GM12878 (cell line): ENCODE data around the gene HDGFL1. TPM values are rescaled to one million over a fixed set of nuclear protein-coding genes. Genes with fewer than 3 reads are reported as not detected.

Experiments
- ATAC-seq: fragments of 200-7000 bp; cut with Tn5 transposase; 3 replicates; pipeline ENCODE4 v1.9.1; 2020; ENCODE audit warnings: mild to moderate bottlenecking, moderate library complexity
- BruUV-seq: library from RNA; stranded (reverse); fragments of 400-500 nt; replicated peaks from 2 replicates; lab custom pipeline; 2021; lab: Mats Ljungman, UMichigan
- CTCF ChIA-PET: fragments of 300-600 bp; sonication (Branson Sonifier 250); formaldehyde crosslinking; extraction: SDS; loops from one replicate; lab custom pipeline; 2021; ENCODE audit warnings: inconsistent platforms; lab: Yijun Ruan, JAX
- POLR2A ChIA-PET: fragments of 350-600 bp; formaldehyde crosslinking; extraction: SDS; loops from one replicate; lab custom pipeline; 2021; ENCODE audit warnings: inconsistent platforms; lab: Charles Lee
- RAD21 ChIA-PET: fragments of 300-600 bp; sonication (Branson Sonifier 250); formaldehyde crosslinking; loops from one replicate; lab custom pipeline; 2023; ENCODE audit warnings: antibody characterized with exemption; ENCODE audit not compliant: unreplicated experiment; lab: Charles Lee
- SMC1A ChIA-PET: fragments of 300-600 bp; sonication (Branson Sonifier 250); formaldehyde crosslinking; loops from one replicate; lab custom pipeline; 2023; ENCODE audit not compliant: unreplicated experiment, uncharacterized antibody; lab: Charles Lee
- DNase-seq: peaks from one replicate; pipeline ENCODE4 v3.0.0-alpha.2; 2011; ENCODE audit warnings: low read depth, low spot score
- FAIRE-seq: peaks from 3 replicates; lab custom pipeline; 2011; peaks lifted over from hg19 to GRCh38; lab: Jason Lieb, UNC
- H2AFZ ChIP-seq: 2 replicates; pipeline ENCODE4 v1.6.0; 2011; ENCODE audit warnings: low read depth, low read length, control low read depth; ENCODE audit not compliant: control insufficient read depth
- H3K27ac ChIP-seq: 2 replicates; pipeline ENCODE4 v1.5.1; 2011; ENCODE audit warnings: control low read depth; ENCODE audit not compliant: control insufficient read depth, insufficient read depth
- H3K27me3 ChIP-seq, 2 experiments: replicated peaks in 1 of 2; 2 replicates each; pipeline versions ENCODE4 v1.6.0 to v1.6.1; 2011; ENCODE audit warnings: low read length in 1 of 2; ENCODE audit not compliant: control insufficient read depth in 2 of 2, insufficient read depth in 2 of 2
- H3K36me3 ChIP-seq, 2 experiments: 2 replicates each; pipeline ENCODE4 v1.5.1; 2011; ENCODE audit warnings: low read length in 1 of 2; ENCODE audit not compliant: control insufficient read depth in 2 of 2, insufficient read depth in 2 of 2
- H3K4me1 ChIP-seq: 2 replicates; pipeline ENCODE4 v1.6.1; 2011; ENCODE audit warnings: mild to moderate bottlenecking, low read length, moderate library complexity, mixed read lengths; ENCODE audit not compliant: control insufficient read depth, insufficient read depth
- H3K4me2 ChIP-seq: 2 replicates; pipeline ENCODE4 v1.6.0; 2011; ENCODE audit warnings: control low read depth; ENCODE audit not compliant: control insufficient read depth, insufficient read depth
- H3K4me3 ChIP-seq: fragments of 200-600 bp; sonication (generic); 2 replicates; pipeline ENCODE4 v1.5.1; 2016
- H3K79me2 ChIP-seq: 2 replicates; pipeline ENCODE4 v1.6.0; 2011; ENCODE audit warnings: low read length; ENCODE audit not compliant: control insufficient read depth, insufficient read depth
- H3K9ac ChIP-seq: 2 replicates; pipeline ENCODE4 v1.8.0; 2011; ENCODE audit warnings: low read length, control low read depth, mixed read lengths; ENCODE audit not compliant: control insufficient read depth, insufficient read depth
- H3K9me3 ChIP-seq: replicated peaks from 3 replicates; pipeline ENCODE4 v1.5.1; 2011; ENCODE audit warnings: mild to moderate bottlenecking, low read length; ENCODE audit not compliant: control insufficient read depth, insufficient read depth
- H4K20me1 ChIP-seq: 2 replicates; pipeline ENCODE4 v1.6.0; 2011; ENCODE audit not compliant: control insufficient read depth, insufficient read depth
- CEBPB ChIP-seq, 2 experiments: fragments of 150-350 bp in 1 of 2; IDR thresholded peaks; 2 replicates each; pipeline ENCODE4 v1.6.1; 2012 to 2014; ENCODE audit warnings: low read depth in 2 of 2, low read length in 2 of 2, borderline replicate concordance in 1 of 2, inconsistent platforms in 1 of 2
- CREB1 ChIP-seq: IDR thresholded peaks from 2 replicates; pipeline ENCODE4 v1.6.1; 2012; ENCODE audit warnings: low read depth, mild to moderate bottlenecking, inconsistent platforms
- DPF2 ChIP-seq: fragments of 450-650 bp; IDR thresholded peaks from 2 replicates; pipeline ENCODE4 v1.6.1; 2017; ENCODE audit warnings: mild to moderate bottlenecking
- HDGF ChIP-seq: fragments of 450-650 bp; IDR thresholded peaks from 2 replicates; pipeline ENCODE4 v1.6.1; 2016; ENCODE audit warnings: antibody characterized with exemption
- NFXL1 ChIP-seq: fragments of 450-650 bp; IDR thresholded peaks from 2 replicates; pipeline ENCODE4 v1.6.1; 2017; ENCODE audit warnings: antibody characterized with exemption, mild to moderate bottlenecking, borderline replicate concordance
- PAX5 ChIP-seq: IDR thresholded peaks from 2 replicates; pipeline ENCODE4 v1.6.1; 2011; ENCODE audit warnings: low read depth, low read length, borderline replicate concordance
- POLR2AphosphoS2 ChIP-seq: IDR thresholded peaks from 2 replicates; pipeline ENCODE4 v1.6.1; 2011; ENCODE audit warnings: low read depth, mild to moderate bottlenecking, low read length, improper control_type of control experiment, moderate library complexity
- SIN3A ChIP-seq: IDR thresholded peaks from 2 replicates; pipeline ENCODE4 v1.6.1; 2012; ENCODE audit warnings: low read depth, low read length, improper control_type of control experiment
- TCF3 ChIP-seq: IDR thresholded peaks from 2 replicates; pipeline ENCODE4 v1.6.1; 2012; ENCODE audit warnings: low read depth, mild to moderate bottlenecking, low read length, borderline replicate concordance; ENCODE audit not compliant: insufficient read depth
- WGBS: methylation state at CpG from one replicate; pipeline ENCODE4 v1.1.6; 2016; ENCODE audit warnings: low lambda C conversion rate; ENCODE audit not compliant: insufficient replicate concordance, insufficient coverage; ENCODE audit errors: missing lambda C conversion rate; 5-methylcytosine and 5-hydroxymethylcytosine counted together
- in situ Hi-C: fragments of 300-500 bp; cut with MboI; formaldehyde crosslinking; loops from 9 replicates; pipeline ENCODE4 v1.14.3; 2018; ENCODE audit warnings: mixed read lengths
- intact Hi-C: fragments of 100-400 bp; cut with micrococcal nuclease; formaldehyde crosslinking; loops from one replicate; pipeline ENCODE4 v1.14.2; 2022; ENCODE audit not compliant: unreplicated experiment
- polyA plus RNA-seq, 11 experiments: library from polyadenylated mRNA; depleted of rRNA in 4 of 11; unstranded in 6 of 11; stranded (reverse) in 5 of 11; fragments of >200 nt; fragmentation: Nextera tagmentation in 4 of 11; fragmentation: Illumina TruSeq in 1 of 11; extraction: Ambion mirVana in 4 of 11; extraction: Trizol in 1 of 11; gene quantifications; 1 replicate in 1 of 11; 2 replicates in 10 of 11; pipeline versions ENCODE4 v1.2.1 to v1.2.3, GENCODE V29; 2011 to 2016; ENCODE audit warnings: inconsistent platforms in 2 of 11, missing spikeins in 2 of 11, low read depth in 1 of 11
- total RNA-seq, 4 experiments: library from RNA; depleted of rRNA in 3 of 4; stranded (reverse); fragments of >200 nt in 3 of 4; fragmentation: Illumina TruSeq in 1 of 4; extraction: Trizol in 1 of 4; gene quantifications; 2 replicates each; pipeline versions ENCODE4 v1.2.1 to v1.2.3, GENCODE V29; 2013 to 2021
- TF ChIP-seq, protein P1 (sequence below): fragments of 450-650 bp; IDR thresholded peaks from 2 replicates; pipeline ENCODE4 v1.6.1; 2017; ENCODE audit warnings: mild to moderate bottlenecking, low read depth, inconsistent platforms; ENCODE audit not compliant: poor library complexity, severe bottlenecking
- TF ChIP-seq, protein P2 (sequence below): fragments of 450-650 bp; IDR thresholded peaks from 2 replicates; pipeline ENCODE4 v1.6.1; 2018; ENCODE audit warnings: borderline replicate concordance, mild to moderate bottlenecking; ENCODE audit not compliant: partially characterized antibody
- TF ChIP-seq, protein P3 (sequence below): fragments of 450-650 bp; IDR thresholded peaks from 2 replicates; pipeline ENCODE4 v1.6.1; 2017; ENCODE audit warnings: antibody characterized with exemption, mild to moderate bottlenecking, moderate library complexity
- TF ChIP-seq, protein P4 (sequence below): fragments of 450-650 bp; IDR thresholded peaks from 2 replicates; pipeline ENCODE4 v1.6.1; 2017; ENCODE audit warnings: mild to moderate bottlenecking, moderate library complexity

Gene HDGFL1
- total and polyA plus RNA-seq, 10 of the 15 experiments (the other 5 are each of a cell fraction or from before 2014, with no cell fraction given): 0.03 to 0.69 (median 0.19) TPM

DNA sequence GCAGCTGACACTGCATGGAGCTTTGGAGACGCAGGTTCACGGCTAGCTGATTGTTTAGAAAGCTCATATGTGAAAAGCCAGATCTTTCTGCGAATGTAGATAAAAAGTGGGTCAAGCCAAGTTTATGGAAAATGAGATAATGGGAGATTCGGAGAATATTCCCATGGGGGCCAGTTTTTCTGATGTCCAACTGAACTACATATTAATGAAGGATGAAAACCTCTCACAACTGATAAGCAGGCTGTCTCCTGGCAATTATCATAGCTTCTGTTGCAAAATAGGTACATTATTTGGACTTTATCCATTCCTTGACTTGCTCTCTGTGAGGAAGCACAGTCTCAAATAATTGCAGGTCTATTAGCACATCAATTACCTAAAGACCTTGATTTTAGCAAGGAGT, 21.1 kb downstream of the HDGFL1 start:
- no peak for FAIRE-seq

More for the DNA sequence above, 21.1 kb downstream of the HDGFL1 start:
- 2% methylated on average over 4 of the region's 4 CpGs for WGBS
- no peaks in the 10 kb centered on the region for H4K20me1 ChIP-seq
- no peaks in the 10 kb centered on the region for H3K9me3 ChIP-seq
- intact Hi-C loops: no loop called here
- no peak overlapping the region for H2AFZ ChIP-seq
- no peak overlapping the region for H3K9ac ChIP-seq
- no peaks in the 10 kb centered on the region for H3K4me1 ChIP-seq
- in situ Hi-C loops: no loop called here
- ATAC-seq: no peak
- no peaks in the 10 kb centered on the region for H3K36me3 ChIP-seq
- BruUV-seq: no TSS peak
- no peaks in the 10 kb centered on the region for H3K79me2 ChIP-seq
- ChIA-PET SMC1A (no interaction called here), CTCF (no interaction called here)
- TF ChIP-seq DPF2 (no peak), CREB1 (no peak), TCF3 (no peak), CEBPB (IDR thresholded peaks at IDR 0.05; ENCODE audit: borderline replicate concordance in 1 of 2, low read depth in 2 of 2, low read length in 2 of 2) (no peak), HDGF (no peak), NFXL1 (no peak), POLR2AphosphoS2 (no peak), SIN3A (no peak), PAX5 (no peak)
- TF ChIP-seq, protein P1, sequence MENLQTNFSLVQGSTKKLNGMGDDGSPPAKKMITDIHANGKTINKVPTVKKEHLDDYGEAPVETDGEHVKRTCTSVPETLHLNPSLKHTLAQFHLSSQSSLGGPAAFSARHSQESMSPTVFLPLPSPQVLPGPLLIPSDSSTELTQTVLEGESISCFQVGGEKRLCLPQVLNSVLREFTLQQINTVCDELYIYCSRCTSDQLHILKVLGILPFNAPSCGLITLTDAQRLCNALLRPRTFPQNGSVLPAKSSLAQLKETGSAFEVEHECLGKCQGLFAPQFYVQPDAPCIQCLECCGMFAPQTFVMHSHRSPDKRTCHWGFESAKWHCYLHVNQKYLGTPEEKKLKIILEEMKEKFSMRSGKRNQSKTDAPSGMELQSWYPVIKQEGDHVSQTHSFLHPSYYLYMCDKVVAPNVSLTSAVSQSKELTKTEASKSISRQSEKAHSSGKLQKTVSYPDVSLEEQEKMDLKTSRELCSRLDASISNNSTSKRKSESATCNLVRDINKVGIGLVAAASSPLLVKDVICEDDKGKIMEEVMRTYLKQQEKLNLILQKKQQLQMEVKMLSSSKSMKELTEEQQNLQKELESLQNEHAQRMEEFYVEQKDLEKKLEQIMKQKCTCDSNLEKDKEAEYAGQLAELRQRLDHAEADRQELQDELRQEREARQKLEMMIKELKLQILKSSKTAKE: no peak
- TF ChIP-seq, protein P2, sequence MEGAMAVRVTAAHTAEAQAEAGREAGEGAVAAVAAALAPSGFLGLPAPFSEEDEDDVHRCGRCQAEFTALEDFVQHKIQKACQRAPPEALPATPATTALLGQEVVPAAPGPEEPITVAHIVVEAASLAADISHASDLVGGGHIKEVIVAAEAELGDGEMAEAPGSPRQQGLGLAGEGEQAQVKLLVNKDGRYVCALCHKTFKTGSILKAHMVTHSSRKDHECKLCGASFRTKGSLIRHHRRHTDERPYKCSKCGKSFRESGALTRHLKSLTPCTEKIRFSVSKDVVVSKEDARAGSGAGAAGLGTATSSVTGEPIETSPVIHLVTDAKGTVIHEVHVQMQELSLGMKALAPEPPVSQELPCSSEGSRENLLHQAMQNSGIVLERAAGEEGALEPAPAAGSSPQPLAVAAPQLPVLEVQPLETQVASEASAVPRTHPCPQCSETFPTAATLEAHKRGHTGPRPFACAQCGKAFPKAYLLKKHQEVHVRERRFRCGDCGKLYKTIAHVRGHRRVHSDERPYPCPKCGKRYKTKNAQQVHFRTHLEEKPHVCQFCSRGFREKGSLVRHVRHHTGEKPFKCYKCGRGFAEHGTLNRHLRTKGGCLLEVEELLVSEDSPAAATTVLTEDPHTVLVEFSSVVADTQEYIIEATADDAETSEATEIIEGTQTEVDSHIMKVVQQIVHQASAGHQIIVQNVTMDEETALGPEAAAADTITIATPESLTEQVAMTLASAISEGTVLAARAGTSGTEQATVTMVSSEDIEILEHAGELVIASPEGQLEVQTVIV: no peak
- TF ChIP-seq, protein P3, sequence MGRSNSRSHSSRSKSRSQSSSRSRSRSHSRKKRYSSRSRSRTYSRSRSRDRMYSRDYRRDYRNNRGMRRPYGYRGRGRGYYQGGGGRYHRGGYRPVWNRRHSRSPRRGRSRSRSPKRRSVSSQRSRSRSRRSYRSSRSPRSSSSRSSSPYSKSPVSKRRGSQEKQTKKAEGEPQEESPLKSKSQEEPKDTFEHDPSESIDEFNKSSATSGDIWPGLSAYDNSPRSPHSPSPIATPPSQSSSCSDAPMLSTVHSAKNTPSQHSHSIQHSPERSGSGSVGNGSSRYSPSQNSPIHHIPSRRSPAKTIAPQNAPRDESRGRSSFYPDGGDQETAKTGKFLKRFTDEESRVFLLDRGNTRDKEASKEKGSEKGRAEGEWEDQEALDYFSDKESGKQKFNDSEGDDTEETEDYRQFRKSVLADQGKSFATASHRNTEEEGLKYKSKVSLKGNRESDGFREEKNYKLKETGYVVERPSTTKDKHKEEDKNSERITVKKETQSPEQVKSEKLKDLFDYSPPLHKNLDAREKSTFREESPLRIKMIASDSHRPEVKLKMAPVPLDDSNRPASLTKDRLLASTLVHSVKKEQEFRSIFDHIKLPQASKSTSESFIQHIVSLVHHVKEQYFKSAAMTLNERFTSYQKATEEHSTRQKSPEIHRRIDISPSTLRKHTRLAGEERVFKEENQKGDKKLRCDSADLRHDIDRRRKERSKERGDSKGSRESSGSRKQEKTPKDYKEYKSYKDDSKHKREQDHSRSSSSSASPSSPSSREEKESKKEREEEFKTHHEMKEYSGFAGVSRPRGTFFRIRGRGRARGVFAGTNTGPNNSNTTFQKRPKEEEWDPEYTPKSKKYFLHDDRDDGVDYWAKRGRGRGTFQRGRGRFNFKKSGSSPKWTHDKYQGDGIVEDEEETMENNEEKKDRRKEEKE: no peak
- TF ChIP-seq, protein P4, sequence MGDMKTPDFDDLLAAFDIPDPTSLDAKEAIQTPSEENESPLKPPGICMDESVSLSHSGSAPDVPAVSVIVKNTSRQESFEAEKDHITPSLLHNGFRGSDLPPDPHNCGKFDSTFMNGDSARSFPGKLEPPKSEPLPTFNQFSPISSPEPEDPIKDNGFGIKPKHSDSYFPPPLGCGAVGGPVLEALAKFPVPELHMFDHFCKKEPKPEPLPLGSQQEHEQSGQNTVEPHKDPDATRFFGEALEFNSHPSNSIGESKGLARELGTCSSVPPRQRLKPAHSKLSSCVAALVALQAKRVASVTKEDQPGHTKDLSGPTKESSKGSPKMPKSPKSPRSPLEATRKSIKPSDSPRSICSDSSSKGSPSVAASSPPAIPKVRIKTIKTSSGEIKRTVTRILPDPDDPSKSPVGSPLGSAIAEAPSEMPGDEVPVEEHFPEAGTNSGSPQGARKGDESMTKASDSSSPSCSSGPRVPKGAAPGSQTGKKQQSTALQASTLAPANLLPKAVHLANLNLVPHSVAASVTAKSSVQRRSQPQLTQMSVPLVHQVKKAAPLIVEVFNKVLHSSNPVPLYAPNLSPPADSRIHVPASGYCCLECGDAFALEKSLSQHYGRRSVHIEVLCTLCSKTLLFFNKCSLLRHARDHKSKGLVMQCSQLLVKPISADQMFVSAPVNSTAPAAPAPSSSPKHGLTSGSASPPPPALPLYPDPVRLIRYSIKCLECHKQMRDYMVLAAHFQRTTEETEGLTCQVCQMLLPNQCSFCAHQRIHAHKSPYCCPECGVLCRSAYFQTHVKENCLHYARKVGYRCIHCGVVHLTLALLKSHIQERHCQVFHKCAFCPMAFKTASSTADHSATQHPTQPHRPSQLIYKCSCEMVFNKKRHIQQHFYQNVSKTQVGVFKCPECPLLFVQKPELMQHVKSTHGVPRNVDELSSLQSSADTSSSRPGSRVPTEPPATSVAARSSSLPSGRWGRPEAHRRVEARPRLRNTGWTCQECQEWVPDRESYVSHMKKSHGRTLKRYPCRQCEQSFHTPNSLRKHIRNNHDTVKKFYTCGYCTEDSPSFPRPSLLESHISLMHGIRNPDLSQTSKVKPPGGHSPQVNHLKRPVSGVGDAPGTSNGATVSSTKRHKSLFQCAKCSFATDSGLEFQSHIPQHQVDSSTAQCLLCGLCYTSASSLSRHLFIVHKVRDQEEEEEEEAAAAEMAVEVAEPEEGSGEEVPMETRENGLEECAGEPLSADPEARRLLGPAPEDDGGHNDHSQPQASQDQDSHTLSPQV: no peak
- TF ChIP-seq, all 136 proteins: peak for 0
- Histone ChIP-seq H3K4me2 (no peak overlapping the region), H3K4me3 (no peak overlapping the region), H3K27ac (no peak overlapping the region), H3K27me3 (no peaks in the 10 kb centered on the region)
- RAD21 ChIA-PET: no interaction called here
- DNase-seq: no peak
- POLR2A ChIA-PET: no interaction called here
